Measurements from ENCODE around the gene RNF141.

RNF141 gene

GRCh38 chr11:10490398-10491241, 50.4 kb downstream of the RNF141 start:
- peak overlapping the region; percentile 55 for H3K27ac Mint-ChIP-seq
- peaks cover 25% of the 10 kb centered on the region for H3K4me1 Mint-ChIP-seq (ENCODE audit: low read depth)
- H3K36me3 Mint-ChIP-seq (ENCODE audit: low read depth), result peaks cover 89% of the 10 kb centered on the region
- H3K4me3 Mint-ChIP-seq, result no peak overlapping the region
- DNase-seq, result no peak
- no peaks in the 10 kb centered on the region for H3K9me3 Mint-ChIP-seq
- H3K27me3 Mint-ChIP-seq, result no peaks in the 10 kb centered on the region

GRCh38 chr11:10490032-10490397, 51.0 kb downstream of the RNF141 start:
- no peak overlapping the region for H3K4me3 Mint-ChIP-seq
- H3K27ac Mint-ChIP-seq, result peak overlapping the region; percentile 55
- no peaks in the 10 kb centered on the region for H3K27me3 Mint-ChIP-seq
- DNase-seq, result peak; percentile 27
- peaks cover 25% of the 10 kb centered on the region for H3K4me1 Mint-ChIP-seq (ENCODE audit: low read depth)
- H3K36me3 Mint-ChIP-seq (ENCODE audit: low read depth), result peaks cover 87% of the 10 kb centered on the region
- H3K9me3 Mint-ChIP-seq, result no peaks in the 10 kb centered on the region

GRCh38 chr11:10488934-10489691, 51.9 kb downstream of the RNF141 start:
- Mint-ChIP-seq H3K4me1 (ENCODE audit: low read depth) (peaks cover 25% of the 10 kb centered on the region), H3K36me3 (ENCODE audit: low read depth) (peaks cover 86% of the 10 kb centered on the region), H3K4me3 (no peak overlapping the region)

GRCh38 chr11:10488121-10488933, 52.7 kb downstream of the RNF141 start:
- peaks cover 78% of the 10 kb centered on the region for H3K36me3 Mint-ChIP-seq (ENCODE audit: low read depth)
- H3K27me3 Mint-ChIP-seq, result no peaks in the 10 kb centered on the region
- H3K4me1 Mint-ChIP-seq (ENCODE audit: low read depth), result peaks cover 25% of the 10 kb centered on the region
- no peaks in the 10 kb centered on the region for H3K9me3 Mint-ChIP-seq
- DNase-seq, result peak; percentile 25
- H3K27ac Mint-ChIP-seq, result peak overlapping the region; percentile 77
- H3K4me3 Mint-ChIP-seq, result no peak overlapping the region

More at GRCh38 chr11:10488934-10489691, 51.9 kb downstream of the RNF141 start:
- peak overlapping the region; percentile 77 for H3K27ac Mint-ChIP-seq
- H3K27me3 Mint-ChIP-seq, result no peaks in the 10 kb centered on the region
- no peaks in the 10 kb centered on the region for H3K9me3 Mint-ChIP-seq
- DNase-seq, result peak; percentile 28

GRCh38 chr11:10487002-10487647, 53.9 kb downstream of the RNF141 start:
- DNase-seq, result peak; percentile 21
- peak overlapping the region; percentile 55 for H3K27ac Mint-ChIP-seq
- H3K4me1 Mint-ChIP-seq (ENCODE audit: low read depth), result peaks cover 25% of the 10 kb centered on the region
- H3K36me3 Mint-ChIP-seq (ENCODE audit: low read depth), result peaks cover 73% of the 10 kb centered on the region
- no peaks in the 10 kb centered on the region for H3K27me3 Mint-ChIP-seq
- H3K9me3 Mint-ChIP-seq, result no peaks in the 10 kb centered on the region
- no peak overlapping the region for H3K4me3 Mint-ChIP-seq

- Mint-ChIP-seq H3K4me1 (ENCODE audit: low read depth) (peaks cover 25% of the 10 kb centered on the region), H3K27me3 (no peaks in the 10 kb centered on the region), H3K4me3 (no peak overlapping the region), H3K36me3 (ENCODE audit: low read depth) (peaks cover 71% of the 10 kb centered on the region), H3K27ac (peak overlapping the region; percentile 50), H3K9me3 (no peaks in the 10 kb centered on the region)
- peak; percentile 12 for DNase-seq
Observed at GRCh38 chr11:10486161-10486840, 54.7 kb downstream of the RNF141 start.

GRCh38 chr11:10485646-10486045, 55.3 kb downstream of the RNF141 start:
- DNase-seq, result peak; percentile 2

GRCh38 chr11:10484461-10485180, 56.4 kb downstream of the RNF141 start:
- no peak overlapping the region for H3K27ac Mint-ChIP-seq
- H3K9me3 Mint-ChIP-seq, result no peaks in the 10 kb centered on the region
- H3K36me3 Mint-ChIP-seq (ENCODE audit: low read depth), result peaks cover 69% of the 10 kb centered on the region
- H3K4me1 Mint-ChIP-seq (ENCODE audit: low read depth), result peaks cover 16% of the 10 kb centered on the region
- DNase-seq, result peak; percentile 2
- H3K4me3 Mint-ChIP-seq, result no peak overlapping the region
- no peaks in the 10 kb centered on the region for H3K27me3 Mint-ChIP-seq

More at GRCh38 chr11:10485646-10486045, 55.3 kb downstream of the RNF141 start:
- no peaks in the 10 kb centered on the region for H3K9me3 Mint-ChIP-seq
- H3K4me1 Mint-ChIP-seq (ENCODE audit: low read depth), result peaks cover 25% of the 10 kb centered on the region
- peaks cover 73% of the 10 kb centered on the region for H3K36me3 Mint-ChIP-seq (ENCODE audit: low read depth)
- H3K27me3 Mint-ChIP-seq, result no peaks in the 10 kb centered on the region
- H3K27ac Mint-ChIP-seq, result no peak overlapping the region
- H3K4me3 Mint-ChIP-seq, result no peak overlapping the region

- H3K27me3 Mint-ChIP-seq, result no peaks in the 10 kb centered on the region
- H3K36me3 Mint-ChIP-seq (ENCODE audit: low read depth), result peaks cover 75% of the 10 kb centered on the region
- DNase-seq, result peak; percentile 13
- no peak overlapping the region for H3K4me3 Mint-ChIP-seq
- H3K9me3 Mint-ChIP-seq, result no peaks in the 10 kb centered on the region
- no peak overlapping the region for H3K27ac Mint-ChIP-seq
- peaks cover 8% of the 10 kb centered on the region for H3K4me1 Mint-ChIP-seq (ENCODE audit: low read depth)
Observed at GRCh38 chr11:10483584-10483983, 57.4 kb downstream of the RNF141 start.

GRCh38 chr11:10483174-10483573, 57.8 kb downstream of the RNF141 start:
- no peak overlapping the region for H3K27ac Mint-ChIP-seq
- DNase-seq, result peak; percentile 3
- no peak overlapping the region for H3K4me3 Mint-ChIP-seq
- peaks cover 75% of the 10 kb centered on the region for H3K36me3 Mint-ChIP-seq (ENCODE audit: low read depth)
- H3K27me3 Mint-ChIP-seq, result no peaks in the 10 kb centered on the region
- H3K9me3 Mint-ChIP-seq, result no peaks in the 10 kb centered on the region
- H3K4me1 Mint-ChIP-seq (ENCODE audit: low read depth), result peaks cover 3% of the 10 kb centered on the region

GRCh38 chr11:10481560-10482349, 59.2 kb downstream of the RNF141 start:
- Mint-ChIP-seq H3K4me3 (no peak overlapping the region), H3K27ac (peak overlapping the region; percentile 42), H3K9me3 (no peaks in the 10 kb centered on the region), H3K4me1 (ENCODE audit: low read depth) (peaks cover 3% of the 10 kb centered on the region), H3K36me3 (ENCODE audit: low read depth) (peaks cover 67% of the 10 kb centered on the region), H3K27me3 (no peaks in the 10 kb centered on the region)
- DNase-seq, result peak; percentile 2

- Mint-ChIP-seq H3K4me3 (no peak overlapping the region), H3K27ac (no peak overlapping the region), H3K9me3 (no peaks in the 10 kb centered on the region), H3K27me3 (no peaks in the 10 kb centered on the region), H3K36me3 (ENCODE audit: low read depth) (peaks cover 64% of the 10 kb centered on the region), H3K4me1 (ENCODE audit: low read depth) (peaks cover 3% of the 10 kb centered on the region)
- no peak for DNase-seq
Observed at GRCh38 chr11:10480760-10481159, 60.2 kb downstream of the RNF141 start.

Measured in activated T-cell treated with anti-CD3 and anti-CD28 coated beads, Interleukin-2, amount 50 U/mL, for 24 hours (primary cell).